ENCODE measurements around the gene WNT10A.

WNT10A gene

GRCh38 chr2:218832520-218832919 lies 48.1 kb upstream of the WNT10A start:
- Histone ChIP-seq H3K4me3 (ENCODE audit: low read length, poor library complexity, severe bottlenecking) (no peak overlapping the region), H3K9me3 (ENCODE audit: insufficient read depth, low read depth, low read length) (no peaks in the 10 kb centered on the region), H3K27me3 (ENCODE audit: insufficient read depth, low read length, poor library complexity, severe bottlenecking) (peaks cover 8% of the 10 kb centered on the region), H2AFZ (ENCODE audit: low read length) (no peak overlapping the region), H3K4me1 (ENCODE audit: insufficient read depth, low read length, poor library complexity, severe bottlenecking) (no peaks in the 10 kb centered on the region), H3K36me3 (ENCODE audit: insufficient read depth, low read length) (no peaks in the 10 kb centered on the region), H4K20me1 (ENCODE audit: insufficient read depth, low read length, poor library complexity, severe bottlenecking) (no peaks in the 10 kb centered on the region), H3K4me2 (ENCODE audit: low read depth, low read length, poor library complexity, severe bottlenecking) (no peak overlapping the region), H3K9ac (ENCODE audit: low read depth, low read length, poor library complexity, severe bottlenecking) (no peak overlapping the region), H3K9me2 (replicated peaks; ENCODE audit: low read depth, low read length) (no peaks in the 10 kb centered on the region), H3F3A (ENCODE audit: low read depth) (no peaks in the 10 kb centered on the region), H3K79me2 (ENCODE audit: insufficient read depth, low read length) (no peaks in the 10 kb centered on the region)
- TF ChIP-seq, protein P1, sequence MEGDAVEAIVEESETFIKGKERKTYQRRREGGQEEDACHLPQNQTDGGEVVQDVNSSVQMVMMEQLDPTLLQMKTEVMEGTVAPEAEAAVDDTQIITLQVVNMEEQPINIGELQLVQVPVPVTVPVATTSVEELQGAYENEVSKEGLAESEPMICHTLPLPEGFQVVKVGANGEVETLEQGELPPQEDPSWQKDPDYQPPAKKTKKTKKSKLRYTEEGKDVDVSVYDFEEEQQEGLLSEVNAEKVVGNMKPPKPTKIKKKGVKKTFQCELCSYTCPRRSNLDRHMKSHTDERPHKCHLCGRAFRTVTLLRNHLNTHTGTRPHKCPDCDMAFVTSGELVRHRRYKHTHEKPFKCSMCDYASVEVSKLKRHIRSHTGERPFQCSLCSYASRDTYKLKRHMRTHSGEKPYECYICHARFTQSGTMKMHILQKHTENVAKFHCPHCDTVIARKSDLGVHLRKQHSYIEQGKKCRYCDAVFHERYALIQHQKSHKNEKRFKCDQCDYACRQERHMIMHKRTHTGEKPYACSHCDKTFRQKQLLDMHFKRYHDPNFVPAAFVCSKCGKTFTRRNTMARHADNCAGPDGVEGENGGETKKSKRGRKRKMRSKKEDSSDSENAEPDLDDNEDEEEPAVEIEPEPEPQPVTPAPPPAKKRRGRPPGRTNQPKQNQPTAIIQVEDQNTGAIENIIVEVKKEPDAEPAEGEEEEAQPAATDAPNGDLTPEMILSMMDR (conservative IDR thresholded peaks at IDR 0.05; ENCODE audit: low read length) = no peak
- no peak for TF ChIP-seq EZH2phosphoT487 (IDR thresholded peaks at IDR 0.05; ENCODE audit: borderline replicate concordance)

DNA sequence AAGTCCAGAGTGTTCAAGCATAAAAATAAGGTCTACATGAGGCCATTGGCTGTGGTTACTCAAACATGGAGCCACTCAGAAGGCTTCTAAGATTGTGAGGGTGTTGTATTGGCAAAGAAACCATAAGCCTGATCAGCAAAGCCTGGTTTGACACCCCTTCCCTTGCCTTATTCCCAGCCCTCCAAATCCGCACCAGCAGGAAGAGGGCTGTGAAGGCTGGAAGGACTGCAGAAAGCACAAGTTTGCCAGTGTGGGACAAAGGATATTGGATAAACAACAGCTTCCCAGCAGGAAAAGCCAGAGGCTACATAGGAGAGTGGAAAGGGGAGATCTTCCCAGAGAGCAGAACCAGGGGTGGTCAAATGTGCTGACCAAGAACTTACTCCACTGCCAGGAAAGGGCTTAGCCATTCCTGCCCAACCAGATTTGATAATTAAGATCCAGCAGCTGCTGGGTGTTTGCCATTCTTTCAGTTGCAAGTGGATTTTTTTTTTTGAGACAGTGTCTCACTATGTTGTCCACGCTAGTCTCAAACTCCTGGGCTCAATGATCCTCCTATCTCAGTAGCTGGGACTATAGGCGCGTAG lies 47.5 kb upstream of the WNT10A start:
- Histone ChIP-seq H3K9me3 (ENCODE audit: insufficient read depth, low read depth, low read length) (no peaks in the 10 kb centered on the region), H3K27me3 (ENCODE audit: insufficient read depth, low read length, poor library complexity, severe bottlenecking) (peaks cover 14% of the 10 kb centered on the region), H3K9ac (ENCODE audit: low read depth, low read length, poor library complexity, severe bottlenecking) (no peak overlapping the region), H3K9me2 (replicated peaks; ENCODE audit: low read depth, low read length) (no peaks in the 10 kb centered on the region), H3K4me3 (ENCODE audit: low read length, poor library complexity, severe bottlenecking) (no peak overlapping the region), H3K36me3 (ENCODE audit: insufficient read depth, low read length) (no peaks in the 10 kb centered on the region), H4K20me1 (ENCODE audit: insufficient read depth, low read length, poor library complexity, severe bottlenecking) (no peaks in the 10 kb centered on the region), H3K4me1 (ENCODE audit: insufficient read depth, low read length, poor library complexity, severe bottlenecking) (no peaks in the 10 kb centered on the region), H3K79me2 (ENCODE audit: insufficient read depth, low read length) (no peaks in the 10 kb centered on the region), H2AFZ (ENCODE audit: low read length) (no peak overlapping the region), H3K4me2 (ENCODE audit: low read depth, low read length, poor library complexity, severe bottlenecking) (no peak overlapping the region), H3F3A (ENCODE audit: low read depth) (no peaks in the 10 kb centered on the region)
- TF ChIP-seq EZH2phosphoT487 (IDR thresholded peaks at IDR 0.05; ENCODE audit: borderline replicate concordance) = no peak

DNA sequence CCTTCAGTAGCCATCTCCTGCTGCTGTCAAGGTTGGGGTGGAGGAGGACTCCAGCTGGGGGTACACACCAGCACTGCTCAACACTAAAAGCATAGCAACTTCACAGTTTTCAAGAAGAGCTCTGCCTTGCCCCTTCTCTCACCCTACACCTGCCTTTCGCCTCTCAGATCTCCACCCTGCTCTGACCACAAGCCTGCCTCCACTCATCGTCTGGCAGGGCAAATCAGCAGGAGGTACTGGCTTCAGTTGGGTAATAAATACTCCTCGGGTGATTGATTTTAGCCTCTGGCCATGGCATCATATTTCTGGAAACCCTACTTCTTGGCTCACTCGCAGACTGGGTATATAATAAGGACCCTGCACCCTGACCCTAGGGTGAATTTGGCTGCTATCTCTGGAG lies 46.0 kb upstream of the WNT10A start:
- Histone ChIP-seq H2AFZ (ENCODE audit: low read length) (no peak overlapping the region), H3K79me2 (ENCODE audit: insufficient read depth, low read length) (no peaks in the 10 kb centered on the region), H3K9me2 (replicated peaks; ENCODE audit: low read depth, low read length) (no peaks in the 10 kb centered on the region), H3K9me3 (ENCODE audit: insufficient read depth, low read depth, low read length) (no peaks in the 10 kb centered on the region), H3F3A (ENCODE audit: low read depth) (no peaks in the 10 kb centered on the region), H4K20me1 (ENCODE audit: insufficient read depth, low read length, poor library complexity, severe bottlenecking) (no peaks in the 10 kb centered on the region), H3K9ac (ENCODE audit: low read depth, low read length, poor library complexity, severe bottlenecking) (no peak overlapping the region), H3K27me3 (ENCODE audit: insufficient read depth, low read length, poor library complexity, severe bottlenecking) (peaks cover 15% of the 10 kb centered on the region), H3K4me3 (ENCODE audit: low read length, poor library complexity, severe bottlenecking) (no peak overlapping the region), H3K4me1 (ENCODE audit: insufficient read depth, low read length, poor library complexity, severe bottlenecking) (no peaks in the 10 kb centered on the region), H3K4me2 (ENCODE audit: low read depth, low read length, poor library complexity, severe bottlenecking) (no peak overlapping the region), H3K36me3 (ENCODE audit: insufficient read depth, low read length) (no peaks in the 10 kb centered on the region)
- no peak for TF ChIP-seq EZH2phosphoT487 (IDR thresholded peaks at IDR 0.05; ENCODE audit: borderline replicate concordance)
- TF ChIP-seq, protein P1 (conservative IDR thresholded peaks at IDR 0.05; ENCODE audit: low read length) = no peak

GRCh38 chr2:218837495-218837894 lies 43.2 kb upstream of the WNT10A start:
- Histone ChIP-seq H2AFZ (ENCODE audit: low read length) (no peak overlapping the region), H3K27me3 (ENCODE audit: insufficient read depth, low read length, poor library complexity, severe bottlenecking) (peaks cover 15% of the 10 kb centered on the region), H3K36me3 (ENCODE audit: insufficient read depth, low read length) (no peaks in the 10 kb centered on the region), H3F3A (ENCODE audit: low read depth) (no peaks in the 10 kb centered on the region), H3K9ac (ENCODE audit: low read depth, low read length, poor library complexity, severe bottlenecking) (no peak overlapping the region), H3K4me1 (ENCODE audit: insufficient read depth, low read length, poor library complexity, severe bottlenecking) (no peaks in the 10 kb centered on the region), H4K20me1 (ENCODE audit: insufficient read depth, low read length, poor library complexity, severe bottlenecking) (no peaks in the 10 kb centered on the region), H3K4me3 (ENCODE audit: low read length, poor library complexity, severe bottlenecking) (no peak overlapping the region), H3K4me2 (ENCODE audit: low read depth, low read length, poor library complexity, severe bottlenecking) (no peak overlapping the region), H3K79me2 (ENCODE audit: insufficient read depth, low read length) (no peaks in the 10 kb centered on the region), H3K9me2 (replicated peaks; ENCODE audit: low read depth, low read length) (no peaks in the 10 kb centered on the region), H3K9me3 (ENCODE audit: insufficient read depth, low read depth, low read length) (no peaks in the 10 kb centered on the region)
- no peak for TF ChIP-seq EZH2phosphoT487 (IDR thresholded peaks at IDR 0.05; ENCODE audit: borderline replicate concordance)
- TF ChIP-seq, protein P1 (conservative IDR thresholded peaks at IDR 0.05; ENCODE audit: low read length) = no peak
